SK-N-SH (cell line): ENCODE measurements around the gene ZNF407.

Source experiments
- CHD2 ChIP-seq: fragments of 150-350 bp; IDR thresholded peaks from 2 replicates; pipeline ENCODE4 v1.6.1; 2018; ENCODE audit warnings: low read length; ENCODE audit not compliant: partially characterized antibody
- EP300 ChIP-seq, 2 experiments: IDR thresholded peaks; 2 replicates each; pipeline versions ENCODE4 v1.4.0 to v1.6.1; 2012; ENCODE audit warnings: borderline replicate concordance in 1 of 2, low read depth in 1 of 2, low read length in 1 of 2
- NFIC ChIP-seq: IDR thresholded peaks from 2 replicates; pipeline ENCODE4 v1.4.0; 2012; ENCODE audit warnings: borderline replicate concordance
- POLR2AphosphoS5 ChIP-seq: IDR thresholded peaks from 2 replicates; pipeline ENCODE4 v1.6.1; 2012; ENCODE audit warnings: low read depth, low read length
- SIN3A ChIP-seq: IDR thresholded peaks from 2 replicates; pipeline ENCODE4 v1.6.1; 2012; ENCODE audit warnings: low read depth, mild to moderate bottlenecking, low read length, moderate library complexity, borderline replicate concordance
- TF ChIP-seq, protein P1 (sequence below): fragments of 200-600 bp; sonication (generic); IDR thresholded peaks from 2 replicates; pipeline ENCODE4 v1.6.1; 2017; ENCODE audit warnings: antibody characterized with exemption, mild to moderate bottlenecking, moderate library complexity
- TF ChIP-seq, protein P2 (sequence below): IDR thresholded peaks from 2 replicates; pipeline ENCODE4 v1.4.0; 2012; ENCODE audit warnings: low read depth

DNA sequence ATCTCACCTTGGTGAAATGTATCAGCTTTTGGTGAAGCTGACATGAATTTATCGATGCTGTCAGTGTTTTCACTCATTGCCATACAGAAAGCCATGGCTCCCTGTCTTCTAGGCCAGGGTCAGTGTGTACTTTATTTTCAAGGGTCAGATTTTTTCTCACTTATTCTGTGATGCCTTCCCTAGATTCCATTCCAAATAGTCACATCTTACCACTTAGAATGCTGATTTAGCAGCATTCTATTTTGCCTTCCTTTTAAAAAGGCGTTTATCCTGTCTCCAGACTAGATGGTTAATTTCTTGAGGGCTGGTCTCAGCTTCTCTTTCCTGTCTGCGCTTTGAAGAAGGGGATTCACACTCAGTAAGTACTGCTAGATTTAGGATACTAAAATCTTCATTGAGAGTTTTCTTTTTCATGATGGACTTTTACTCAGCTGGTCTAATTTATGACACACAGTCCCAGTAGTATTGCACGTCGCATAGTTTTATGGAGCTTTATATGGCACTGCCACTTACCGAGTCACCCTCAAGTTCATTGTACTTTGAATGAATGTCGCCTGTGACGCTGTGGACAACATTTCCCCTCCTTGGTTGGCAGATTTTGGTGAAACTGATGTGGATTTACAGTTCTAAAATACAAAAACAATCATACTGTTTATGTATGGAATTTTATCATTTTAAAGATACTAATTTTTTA is 194.0 kb downstream of the ZNF407 start:
- TF ChIP-seq POLR2AphosphoS5 (no peak), EP300 (IDR thresholded peaks at IDR 0.05; ENCODE audit: borderline replicate concordance in 1 of 2, low read depth in 1 of 2, low read length in 1 of 2) (no peak), NFIC (no peak), CHD2 (no peak), SIN3A (no peak)
- TF ChIP-seq, protein P1, sequence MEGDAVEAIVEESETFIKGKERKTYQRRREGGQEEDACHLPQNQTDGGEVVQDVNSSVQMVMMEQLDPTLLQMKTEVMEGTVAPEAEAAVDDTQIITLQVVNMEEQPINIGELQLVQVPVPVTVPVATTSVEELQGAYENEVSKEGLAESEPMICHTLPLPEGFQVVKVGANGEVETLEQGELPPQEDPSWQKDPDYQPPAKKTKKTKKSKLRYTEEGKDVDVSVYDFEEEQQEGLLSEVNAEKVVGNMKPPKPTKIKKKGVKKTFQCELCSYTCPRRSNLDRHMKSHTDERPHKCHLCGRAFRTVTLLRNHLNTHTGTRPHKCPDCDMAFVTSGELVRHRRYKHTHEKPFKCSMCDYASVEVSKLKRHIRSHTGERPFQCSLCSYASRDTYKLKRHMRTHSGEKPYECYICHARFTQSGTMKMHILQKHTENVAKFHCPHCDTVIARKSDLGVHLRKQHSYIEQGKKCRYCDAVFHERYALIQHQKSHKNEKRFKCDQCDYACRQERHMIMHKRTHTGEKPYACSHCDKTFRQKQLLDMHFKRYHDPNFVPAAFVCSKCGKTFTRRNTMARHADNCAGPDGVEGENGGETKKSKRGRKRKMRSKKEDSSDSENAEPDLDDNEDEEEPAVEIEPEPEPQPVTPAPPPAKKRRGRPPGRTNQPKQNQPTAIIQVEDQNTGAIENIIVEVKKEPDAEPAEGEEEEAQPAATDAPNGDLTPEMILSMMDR: no peak
- TF ChIP-seq, protein P2, sequence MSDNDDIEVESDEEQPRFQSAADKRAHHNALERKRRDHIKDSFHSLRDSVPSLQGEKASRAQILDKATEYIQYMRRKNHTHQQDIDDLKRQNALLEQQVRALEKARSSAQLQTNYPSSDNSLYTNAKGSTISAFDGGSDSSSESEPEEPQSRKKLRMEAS: no peak
